SK-N-MC (cell line): ENCODE results near the gene EBLN1.

Experiments
- DNase-seq: peaks from one replicate; pipeline ENCODE4 v3.0.0-alpha.2; 2011; ENCODE audit warnings: low read depth, low spot score
- H3K27ac ChIP-seq: fragments of 200-600 bp; sonication (generic); 2 replicates; pipeline ENCODE4 v1.5.1; 2016; ENCODE audit warnings: mixed run types
- H3K36me3 ChIP-seq: fragments of 200-600 bp; sonication (generic); 2 replicates; pipeline ENCODE4 v1.6.1; 2017; ENCODE audit warnings: antibody characterized with exemption, low read length, mixed read lengths; ENCODE audit not compliant: insufficient read depth
- H3K4me3 ChIP-seq: fragments of 200-600 bp; sonication (generic); 2 replicates; pipeline ENCODE4 v1.5.1; 2016
- H3K9ac ChIP-seq: fragments of 200-600 bp; sonication (generic); 2 replicates; pipeline ENCODE4 v1.8.0; 2017; ENCODE audit warnings: mixed run types, mixed read lengths; ENCODE audit not compliant: insufficient read length
- H3K9me3 ChIP-seq: fragments of 200-600 bp; sonication (generic); 2 replicates; pipeline ENCODE4 v1.6.1; 2017; ENCODE audit warnings: low read depth, mild to moderate bottlenecking, antibody characterized with exemption, low read length, moderate library complexity, mixed read lengths
- EZH2 ChIP-seq: fragments of 200-600 bp; sonication (generic); IDR thresholded peaks from one replicate; pipeline ENCODE4 v1.6.1; 2017; ENCODE audit warnings: antibody characterized with exemption
- FOXP2 ChIP-seq: optimal IDR thresholded peaks from 2 replicates; pipeline ENCODE3; 2011; ENCODE audit warnings: mild to moderate bottlenecking, moderate library complexity; ENCODE audit not compliant: insufficient read depth; ENCODE audit errors: extremely low read length, control extremely low read depth
- POLR2AphosphoS5 ChIP-seq: IDR thresholded peaks from 2 replicates; pipeline ENCODE4 v1.6.1; 2012; ENCODE audit warnings: mild to moderate bottlenecking, low read depth, low read length, borderline replicate concordance

EBLN1 gene

GRCh38 chr10:22217842-22218241, at the start of gene EBLN1:
Gene EBLN1, minus strand, starts transcription at chr10:22218015. Its CDS starts 8,032 bp downstream, at chr10:22209983.
- no peak for DNase-seq
- TF ChIP-seq FOXP2: no peak
- TF ChIP-seq EZH2: no peak
- TF ChIP-seq POLR2AphosphoS5: no peak
- H3K9ac ChIP-seq: no peak within 1 kb of the TSS
- H3K36me3 ChIP-seq: no peaks in the 10 kb centered on the region
- no peak within 1 kb of the TSS for H3K27ac ChIP-seq
- no peaks in the 10 kb centered on the region for H3K9me3 ChIP-seq
- H3K4me3 ChIP-seq: no peak within 1 kb of the TSS

- H3K36me3 ChIP-seq: no peaks in the 10 kb centered on the region
- H3K9ac ChIP-seq: no peak overlapping the region
- H3K4me3 ChIP-seq: no peak overlapping the region
- TF ChIP-seq EZH2 (no peak), FOXP2 (no peak), POLR2AphosphoS5 (no peak)
- no peak for DNase-seq
- no peak overlapping the region for H3K27ac ChIP-seq
- H3K9me3 ChIP-seq: no peaks in the 10 kb centered on the region
Observed at GRCh38 chr10:22265839-22266537, 48.2 kb upstream of the EBLN1 start.

GRCh38 chr10:22263106-22263505, 45.3 kb upstream of the EBLN1 start:
- Histone ChIP-seq H3K4me3 (no peak overlapping the region), H3K36me3 (no peaks in the 10 kb centered on the region), H3K27ac (peak overlapping the region; percentile 36; the same call in 1 of the 2 replicates), H3K9ac (no peak overlapping the region), H3K9me3 (no peaks in the 10 kb centered on the region)
- DNase-seq: peak; percentile 3
- TF ChIP-seq EZH2: no peak
- no peak for TF ChIP-seq POLR2AphosphoS5
- no peak for TF ChIP-seq FOXP2

- no peak overlapping the region for H3K4me3 ChIP-seq
- H3K27ac ChIP-seq: no peak overlapping the region
- no peak overlapping the region for H3K9ac ChIP-seq
- no peak for DNase-seq
- H3K9me3 ChIP-seq: no peaks in the 10 kb centered on the region
- TF ChIP-seq FOXP2 (no peak), POLR2AphosphoS5 (no peak), EZH2 (no peak)
- H3K36me3 ChIP-seq: no peaks in the 10 kb centered on the region
Observed at GRCh38 chr10:22259280-22259679, 41.5 kb upstream of the EBLN1 start.

GRCh38 chr10:22258471-22258870, 40.7 kb upstream of the EBLN1 start:
- Histone ChIP-seq H3K9ac (no peak overlapping the region), H3K4me3 (no peak overlapping the region), H3K9me3 (no peaks in the 10 kb centered on the region), H3K36me3 (no peaks in the 10 kb centered on the region), H3K27ac (no peak overlapping the region)
- no peak for DNase-seq
- TF ChIP-seq FOXP2: no peak
- TF ChIP-seq POLR2AphosphoS5: no peak
- TF ChIP-seq EZH2: no peak

GRCh38 chr10:22253580-22253882, 35.7 kb upstream of the EBLN1 start:
- TF ChIP-seq EZH2 (no peak), POLR2AphosphoS5 (no peak), FOXP2 (no peak)
- DNase-seq: no peak
- Histone ChIP-seq H3K27ac (no peak overlapping the region), H3K9ac (no peak overlapping the region), H3K4me3 (no peak overlapping the region), H3K9me3 (no peaks in the 10 kb centered on the region), H3K36me3 (no peaks in the 10 kb centered on the region)

GRCh38 chr10:22252801-22253579, 35.2 kb upstream of the EBLN1 start:
- no peak overlapping the region for H3K27ac ChIP-seq
- H3K9me3 ChIP-seq: no peaks in the 10 kb centered on the region
- TF ChIP-seq EZH2 (no peak), POLR2AphosphoS5 (no peak), FOXP2 (no peak)
- no peak overlapping the region for H3K4me3 ChIP-seq
- DNase-seq: no peak
- H3K9ac ChIP-seq: no peak overlapping the region
- no peaks in the 10 kb centered on the region for H3K36me3 ChIP-seq

GRCh38 chr10:22252224-22252800, 34.5 kb upstream of the EBLN1 start:
- no peaks in the 10 kb centered on the region for H3K9me3 ChIP-seq
- no peak overlapping the region for H3K4me3 ChIP-seq
- no peaks in the 10 kb centered on the region for H3K36me3 ChIP-seq
- H3K27ac ChIP-seq: no peak overlapping the region
- H3K9ac ChIP-seq: no peak overlapping the region
- TF ChIP-seq FOXP2 (no peak), POLR2AphosphoS5 (no peak), EZH2 (no peak)
- no peak for DNase-seq
